Stimulated activated CD4-positive, alpha-beta T cell treated with anti-CD3 and anti-CD28 coated beads, Interleukin-15, amount 100 ng/mL, for 48 hours (primary cell): ENCODE results near the gene PSD4.

Source experiments
- DNase-seq, 2 donors: peaks; one replicate each; pipeline ENCODE4 v3.0.0-alpha.2; 2020; ENCODE audit warnings: low read depth in 2 of 2

Gene PSD4

DNA sequence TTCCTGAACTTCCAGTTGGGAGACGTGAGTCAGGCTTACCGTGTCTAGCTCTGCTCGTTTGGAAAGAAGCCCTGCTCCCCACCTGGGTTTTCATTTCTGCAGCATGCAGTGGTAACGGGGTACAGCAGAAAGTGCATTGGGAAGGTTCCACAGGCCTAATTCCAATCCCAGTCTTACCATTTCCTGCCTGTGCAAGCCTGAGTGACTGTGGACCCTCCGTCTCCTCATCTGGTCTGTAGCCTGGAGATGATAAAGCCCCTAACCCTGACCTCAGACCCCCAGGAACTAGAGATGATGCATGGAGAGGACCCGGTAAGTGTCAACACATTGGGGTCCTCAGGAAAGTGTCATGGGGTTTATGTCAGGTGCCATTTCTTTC, 5.8 kb upstream of the PSD4 start:
- no peak for DNase-seq

DNA sequence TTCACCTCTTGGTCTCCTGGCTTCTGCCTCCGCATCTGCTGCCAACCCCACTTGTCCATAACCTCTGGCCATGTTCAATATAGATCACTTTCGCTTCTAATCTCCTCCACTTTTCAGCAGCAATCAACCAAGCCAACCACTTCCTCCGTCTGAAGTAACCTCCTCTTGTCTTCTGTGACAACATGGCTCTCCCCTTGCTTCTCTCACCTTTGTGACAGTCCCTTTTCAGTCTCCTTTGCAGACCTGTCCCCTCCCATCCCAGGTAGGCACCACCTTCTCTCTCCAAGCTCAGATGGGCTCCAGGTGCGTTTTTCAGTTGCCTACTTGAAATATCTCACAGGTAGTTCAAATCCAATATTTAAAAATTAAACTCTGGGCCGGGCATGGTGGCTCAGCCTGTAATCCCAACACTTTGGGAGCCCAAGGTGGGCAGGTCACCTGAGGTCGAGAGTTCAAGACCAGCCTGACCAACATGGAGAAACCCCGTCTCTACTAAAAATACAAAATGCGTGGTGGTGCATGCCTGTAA, 4.7 kb upstream of the PSD4 start:
- DNase-seq = no peak

DNA sequence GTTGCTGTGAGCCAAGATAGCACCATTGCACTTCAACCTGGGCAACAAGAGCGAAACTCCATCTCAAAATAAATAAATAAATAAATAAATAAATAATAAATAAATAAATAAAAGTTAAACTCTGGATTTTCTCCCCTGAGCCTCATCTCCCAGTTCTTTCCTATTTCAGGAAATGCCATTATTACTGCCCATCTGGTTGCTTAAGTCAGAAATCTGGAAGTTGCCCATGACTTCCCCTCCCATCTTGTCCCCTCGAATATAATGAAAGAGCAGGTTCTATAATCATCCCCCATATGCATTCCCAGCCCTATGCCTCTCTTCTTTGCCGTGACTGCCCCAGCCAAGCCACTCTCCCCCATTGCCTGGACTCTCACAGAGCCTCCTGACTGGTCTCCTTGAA, 4.2 kb upstream of the PSD4 start:
- no peak for DNase-seq

DNA sequence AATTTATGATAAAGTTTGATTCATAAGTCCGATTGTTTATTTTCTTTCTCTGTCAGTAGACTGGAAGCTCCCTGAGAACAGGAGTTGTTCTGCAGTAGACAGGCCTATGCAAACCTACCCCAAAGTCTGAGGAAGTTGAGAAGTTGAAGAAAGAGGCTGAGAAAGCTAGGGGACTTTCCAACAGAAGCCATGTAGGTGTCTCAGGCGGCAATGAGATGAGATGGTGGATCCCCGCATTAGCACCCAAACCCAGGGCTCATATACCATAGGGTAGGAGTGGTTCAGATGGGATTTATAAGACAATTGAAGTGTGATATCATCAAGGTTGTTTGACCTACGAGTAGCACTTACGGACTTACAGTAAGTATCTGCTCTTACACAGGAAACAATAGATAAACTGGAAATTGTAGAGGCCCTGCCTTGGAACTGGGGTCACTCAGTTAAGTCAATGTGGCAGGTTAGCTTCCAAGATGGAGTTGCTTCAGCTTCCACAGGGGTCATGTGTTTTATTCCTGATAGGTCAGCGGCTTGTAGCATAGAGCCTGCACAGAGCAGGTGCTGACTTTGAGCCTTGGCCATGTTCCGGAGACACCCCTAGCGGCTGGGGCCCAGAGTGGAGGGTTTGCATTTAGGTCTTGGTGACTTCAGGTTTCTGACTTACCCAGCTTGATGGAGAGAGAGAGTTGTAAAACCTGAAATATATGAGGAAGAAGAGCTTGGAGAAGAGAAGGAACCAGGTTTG, 2.3 kb upstream of the PSD4 start:
- no peak for DNase-seq

- DNase-seq = no peak
These were observed 840 bp upstream of the PSD4 start for GRCh38 chr2:113172721-113173541.

DNA sequence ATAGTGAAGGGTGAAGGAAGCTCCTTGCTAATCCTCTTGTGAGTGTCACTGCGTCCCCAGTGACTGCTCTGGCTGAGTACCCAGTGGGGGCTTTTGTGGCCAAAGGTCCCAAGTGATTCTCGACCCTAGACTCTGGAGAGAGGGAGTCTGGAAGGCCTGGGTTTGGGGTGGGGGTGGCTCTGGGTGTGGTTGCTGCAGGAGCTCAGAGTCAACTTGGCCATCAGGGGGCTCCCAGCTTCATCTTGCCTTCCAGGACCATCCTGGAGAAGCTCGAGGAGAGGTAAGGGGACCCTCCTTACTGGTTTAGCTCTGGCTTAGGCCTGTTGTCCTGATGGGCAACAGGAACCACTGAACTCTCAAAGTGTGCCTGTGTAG, 592 bp downstream of the PSD4 start:
- no peak for DNase-seq

GRCh38 chr2:113175042-113175628, 1.4 kb downstream of the PSD4 start:
- DNase-seq = peak; percentile 61 to 64

GRCh38 chr2:113175736-113176695, 2.2 kb downstream of the PSD4 start:
- DNase-seq = peak in 1 of 2 donors; percentile 22

DNA sequence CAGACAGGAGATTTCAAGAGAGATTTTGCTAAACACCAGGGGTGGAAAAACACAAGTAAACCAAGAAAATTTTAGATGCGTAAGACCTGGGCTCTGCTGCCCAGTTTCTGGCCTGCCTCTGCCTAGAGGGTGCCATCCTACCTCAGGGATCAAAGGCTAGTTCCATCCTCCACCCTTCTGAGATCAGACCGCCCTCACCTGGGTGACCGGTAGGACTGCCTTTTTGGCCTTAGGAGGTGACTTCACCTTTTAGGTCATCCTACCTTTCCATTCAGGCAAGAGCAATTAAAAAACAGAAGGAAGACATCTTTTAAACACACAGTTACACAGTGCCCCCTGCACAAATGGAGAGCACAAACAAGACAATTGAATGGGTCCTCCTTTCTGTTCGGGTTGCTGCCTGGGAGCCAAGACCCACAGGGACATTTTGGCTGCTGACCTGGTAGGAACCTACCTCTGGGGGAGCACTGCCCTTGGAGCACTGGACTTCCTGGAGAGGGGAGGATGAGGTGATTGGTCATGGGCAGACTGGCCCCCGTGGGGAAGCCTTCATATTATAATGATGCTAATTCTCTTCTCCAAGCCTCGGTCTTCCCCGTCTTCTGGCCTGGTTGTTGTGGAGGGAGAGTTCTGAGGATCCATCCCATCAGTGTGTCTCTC, 3.1 kb downstream of the PSD4 start:
- no peak for DNase-seq

- DNase-seq = no peak
These were observed 4.4 kb downstream of the PSD4 start for GRCh38 chr2:113178069-113178746.

GRCh38 chr2:113178891-113179290, 5.1 kb downstream of the PSD4 start:
- peak in 1 of 2 donors; percentile 35 for DNase-seq

DNA sequence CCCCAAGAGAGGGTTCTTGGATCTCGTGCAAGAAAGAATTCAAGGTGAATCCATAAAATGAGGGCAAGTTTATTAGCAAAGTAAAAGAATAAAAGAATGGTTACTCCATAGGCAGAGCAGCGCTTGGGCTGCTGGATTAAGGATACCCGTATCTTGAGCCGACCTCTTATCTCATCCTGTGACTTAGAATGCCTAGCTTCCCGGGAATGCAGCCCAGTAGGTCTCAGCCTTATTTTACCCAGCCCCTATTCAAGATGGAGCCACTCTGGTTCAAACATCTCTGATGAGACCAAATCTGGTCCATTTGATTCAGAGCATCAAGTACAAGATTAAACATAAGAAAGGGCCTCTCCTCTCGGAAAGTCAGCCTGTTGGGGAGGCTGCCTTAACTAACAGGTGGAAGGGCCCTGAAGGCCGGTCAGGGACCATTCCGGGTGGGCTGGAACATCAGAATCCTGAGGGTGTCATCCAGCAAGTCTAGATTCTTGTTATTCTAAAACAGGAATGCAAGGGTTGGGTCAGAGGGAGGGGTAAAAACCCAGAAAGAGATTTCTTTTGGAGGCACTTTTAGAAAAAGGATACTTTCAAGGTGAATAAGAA, 5.8 kb downstream of the PSD4 start:
- no peak for DNase-seq

DNA sequence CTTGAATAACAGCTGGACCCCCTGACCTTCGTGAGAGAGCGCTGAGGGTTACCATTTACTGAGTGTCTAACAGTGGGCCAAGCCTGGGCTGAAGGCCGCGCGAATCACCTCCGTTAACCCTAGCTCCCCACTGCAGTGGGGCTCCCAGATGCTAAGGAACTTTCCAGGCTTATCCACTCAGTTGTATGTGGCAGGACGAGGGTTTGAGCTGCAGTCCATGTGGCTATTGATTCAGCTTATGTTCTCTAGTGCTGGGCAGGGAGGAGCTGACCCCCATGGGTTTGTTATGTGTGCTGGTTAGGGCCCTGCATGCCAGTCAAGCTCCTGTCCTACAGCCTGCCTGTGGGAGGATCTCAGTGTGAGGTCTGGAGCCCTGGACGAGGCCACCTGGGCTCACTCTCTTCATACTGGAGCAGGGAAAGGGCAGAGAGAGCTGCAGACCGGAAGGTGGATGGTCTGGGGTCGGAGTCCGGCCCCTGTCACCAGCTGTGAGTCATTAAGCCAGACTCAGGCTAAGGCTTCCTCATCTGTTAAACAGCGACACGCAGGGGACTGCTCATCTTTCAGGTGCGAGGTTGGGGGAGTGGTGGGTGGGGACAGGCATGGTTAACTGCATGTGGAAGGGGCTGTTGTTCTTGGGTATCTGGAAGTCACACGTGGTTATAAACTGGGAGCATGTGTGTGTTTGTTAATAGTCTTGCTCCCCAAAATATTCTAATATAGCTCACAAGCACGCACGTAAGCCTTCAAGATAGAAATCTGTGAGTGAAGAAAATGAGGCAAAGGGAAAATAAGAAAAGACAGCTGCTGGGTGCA, 6.6 kb downstream of the PSD4 start:
- DNase-seq = no peak

DNA sequence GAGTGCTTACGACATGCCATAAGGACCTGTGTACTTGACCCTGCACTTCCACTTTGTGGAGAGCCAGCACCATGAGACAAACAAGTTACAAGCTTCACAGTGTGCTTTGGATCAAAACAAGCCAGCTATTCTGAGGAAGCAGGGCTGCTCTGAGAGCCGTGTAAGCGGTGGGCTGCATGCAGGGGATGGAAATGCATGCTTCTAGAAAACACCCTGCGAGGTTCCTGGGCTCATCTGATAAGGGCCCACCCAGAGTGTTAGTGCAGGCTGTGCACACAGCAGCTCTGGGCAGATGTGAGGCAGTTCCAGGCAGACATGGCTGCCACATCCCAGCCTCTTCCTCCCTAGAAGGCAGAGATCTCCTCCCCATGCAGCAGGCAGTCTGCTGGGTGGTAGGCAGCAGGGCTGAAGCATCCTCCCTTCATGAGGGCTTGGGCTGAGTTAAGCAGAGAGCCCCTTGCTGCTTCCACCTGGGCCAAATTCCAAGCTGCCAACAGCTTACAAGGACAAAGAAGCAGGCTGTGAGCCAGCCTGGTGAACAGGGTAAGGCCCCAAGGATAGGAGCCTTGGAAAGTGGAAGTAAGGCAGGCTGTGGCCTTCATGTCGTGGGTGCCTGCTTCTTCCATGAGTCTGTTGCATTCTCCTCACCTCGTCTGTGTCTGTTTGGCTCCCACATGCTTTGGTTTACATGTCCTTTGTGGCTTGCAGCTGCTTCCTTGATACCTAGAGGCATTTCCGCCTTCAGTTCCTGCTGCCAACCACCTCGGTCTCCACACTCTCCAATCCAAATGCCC, 7.7 kb downstream of the PSD4 start:
- no peak for DNase-seq

GRCh38 chr2:113182471-113183260, 8.9 kb downstream of the PSD4 start:
- DNase-seq = no peak

DNA sequence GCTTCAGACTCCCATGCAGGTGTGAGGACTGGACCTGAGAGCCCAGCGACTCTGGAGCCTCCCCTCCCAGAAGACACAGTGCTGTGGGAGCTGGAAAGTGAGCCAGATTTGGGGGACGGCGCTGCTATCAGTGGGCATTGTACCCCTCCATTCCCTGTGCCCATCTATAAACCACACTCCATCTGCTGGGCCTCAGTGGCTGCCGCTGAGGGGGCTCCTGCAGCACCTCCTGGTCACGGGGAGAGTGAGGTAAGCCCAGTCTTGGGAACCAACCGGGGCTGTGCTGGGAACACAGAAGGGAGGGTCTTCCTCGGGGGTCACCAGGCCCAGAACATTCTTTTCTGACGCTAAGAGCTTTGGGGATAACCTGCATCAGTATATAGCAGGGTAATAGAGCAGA, 9.5 kb downstream of the PSD4 start:
- DNase-seq = no peak

GRCh38 chr2:113183703-113184102, 9.9 kb downstream of the PSD4 start:
- no peak for DNase-seq
